Mammary epithelial cell (primary cell): ENCODE results near the gene CACNA2D4.

Experiments
- CTCF ChIP-seq, 2 donors: IDR thresholded peaks in 1 of 2; conservative IDR thresholded peaks in 1 of 2; 2 replicates each; pipeline ENCODE4 v1.5.1; 2011 to 2012; ENCODE audit warnings: inconsistent platforms in 2 of 2, low read length in 2 of 2, mild to moderate bottlenecking in 2 of 2, control low read depth in 1 of 2, low read depth in 1 of 2; ENCODE audit not compliant: insufficient read depth in 1 of 2; ENCODE audit errors: extremely low read depth in 1 of 2
- EZH2 ChIP-seq: IDR thresholded peaks from 2 replicates; pipeline ENCODE4 v1.6.1; 2012; ENCODE audit warnings: low read length, inconsistent platforms, borderline replicate concordance

GRCh38 chr12:1819050-1819449 is 99.4 kb downstream of the CACNA2D4 start:
- no peak for TF ChIP-seq CTCF (conservative IDR thresholded peaks at IDR 0.05 in 1 of 2, IDR thresholded peaks at IDR 0.05 in 1 of 2; ENCODE audit: extremely low read depth in 1 of 2, insufficient read depth in 1 of 2, low read depth in 1 of 2, low read length in 2 of 2)
- TF ChIP-seq EZH2: no peak
